WI38 (cell line): ENCODE measurements around the gene GLRA1.
"Not testable (repeated sequence)": the region's sequence is repeated elsewhere in the genome, so short reads cannot be mapped to it uniquely, and the experiment has no call there.

ENCODE experiments used
- H3K4me3 ChIP-seq: 2 replicates; pipeline ENCODE4 v1.5.1; 2011; ENCODE audit warnings: low read depth, mild to moderate bottlenecking, control low read depth, low read length
- CTCF ChIP-seq: IDR thresholded peaks from 2 replicates; pipeline ENCODE4 v1.5.1; 2012; ENCODE audit warnings: low read depth, mild to moderate bottlenecking, control low read depth, low read length

The GLRA1 gene

GRCh38 chr5:151856861-151857260 is 67.8 kb downstream of the GLRA1 start:
- no peak overlapping the region for H3K4me3 ChIP-seq
- TF ChIP-seq CTCF = no peak

- TF ChIP-seq CTCF = no peak
Measured at GRCh38 chr5:151855701-151856100, 69.0 kb downstream of the GLRA1 start.

GRCh38 chr5:151847871-151848270 is 76.8 kb downstream of the GLRA1 start:
- H3K4me3 ChIP-seq = no peak overlapping the region
- TF ChIP-seq CTCF = no peak

More at GRCh38 chr5:151855701-151856100, 69.0 kb downstream of the GLRA1 start:
- H3K4me3 ChIP-seq = no peak overlapping the region

DNA sequence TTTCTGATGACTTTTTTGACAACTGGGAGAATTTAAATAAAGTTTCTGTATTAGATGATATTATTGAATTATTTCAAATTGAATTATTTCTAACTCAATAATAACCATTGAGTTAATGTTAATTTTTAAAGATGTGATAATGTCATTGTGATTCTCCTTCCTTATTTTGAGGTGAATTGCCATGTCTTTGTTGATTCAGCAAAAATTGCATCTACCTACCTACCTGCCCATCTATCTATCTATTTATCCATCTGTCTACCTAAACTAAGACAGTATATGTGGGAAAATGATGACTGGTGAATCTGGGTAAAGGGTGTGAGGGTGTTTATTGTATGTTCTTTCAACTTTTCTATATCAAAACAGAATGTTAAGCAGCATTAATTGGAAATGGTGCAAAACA is 77.9 kb downstream of the GLRA1 start:
- no peak for TF ChIP-seq CTCF

DNA sequence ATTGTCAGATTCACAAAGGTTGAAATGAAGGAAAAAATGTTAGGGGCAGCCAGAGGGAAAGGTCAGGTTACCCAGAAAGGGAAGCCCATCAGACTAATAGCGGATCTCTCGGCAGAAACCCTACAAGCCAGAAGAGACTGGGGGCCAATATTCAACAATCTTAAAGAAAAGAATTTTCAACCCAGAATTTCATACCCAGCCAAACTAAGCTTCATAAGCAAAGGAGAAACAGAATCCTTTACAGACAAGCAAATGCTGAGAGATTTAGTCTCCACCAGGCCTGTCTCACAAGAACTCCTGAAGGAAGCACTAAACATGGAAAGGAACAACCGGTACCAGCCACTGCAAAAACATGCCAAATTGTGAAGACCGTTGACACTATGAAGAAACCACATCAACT is 91.8 kb downstream of the GLRA1 start:
- not testable (repeated sequence) for H3K4me3 ChIP-seq

More for the DNA sequence above, 77.9 kb downstream of the GLRA1 start:
- no peak overlapping the region for H3K4me3 ChIP-seq

GRCh38 chr5:151829370-151829769 is 95.3 kb downstream of the GLRA1 start:
- no peak overlapping the region for H3K4me3 ChIP-seq
- no peak for TF ChIP-seq CTCF

DNA sequence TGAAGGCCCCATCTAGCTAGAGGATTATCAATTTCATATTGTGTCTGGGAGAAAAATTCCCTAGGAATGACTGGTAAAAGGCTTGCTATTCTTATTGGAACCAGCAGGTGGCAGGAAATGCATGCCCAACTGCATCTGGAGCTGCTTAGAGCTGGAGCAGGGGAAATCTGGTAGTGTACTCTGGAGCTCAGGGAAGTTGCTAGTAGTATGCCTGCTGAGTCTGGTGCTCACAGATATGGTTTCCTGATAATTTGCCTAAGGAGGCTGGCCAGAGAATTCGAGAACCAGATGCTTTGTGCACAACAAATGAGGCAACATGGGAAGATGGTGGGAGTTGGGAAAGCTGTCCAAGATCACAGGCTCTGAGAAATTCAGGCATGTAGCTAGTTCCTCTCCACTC is 99.2 kb downstream of the GLRA1 start:
- TF ChIP-seq CTCF = peak; percentile 91
- no peak overlapping the region for H3K4me3 ChIP-seq

DNA sequence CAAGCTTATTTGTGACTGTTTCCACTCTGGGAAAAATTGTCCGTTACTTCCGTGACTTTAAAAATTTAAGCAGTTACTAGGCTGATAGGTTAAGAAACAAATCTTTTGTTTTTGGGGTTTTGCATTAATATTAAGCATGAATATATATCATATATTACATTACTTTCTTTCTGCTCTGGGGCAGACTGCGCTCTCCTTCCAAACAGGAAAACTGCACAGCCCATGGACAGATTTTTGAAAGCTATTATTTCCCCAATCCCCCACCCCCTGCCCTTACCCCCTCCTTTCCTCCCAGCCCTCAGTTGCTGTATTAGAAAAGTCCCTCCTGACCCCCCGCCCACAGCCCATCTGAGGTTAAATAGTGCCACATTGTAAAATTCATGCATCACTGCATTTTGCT is 102.5 kb downstream of the GLRA1 start:
- no peak for TF ChIP-seq CTCF
- no peak overlapping the region for H3K4me3 ChIP-seq
